HepG2 (cell line): ENCODE results near the gene PNPLA2. TPM values are rescaled to one million over a fixed set of nuclear protein-coding genes. Genes with fewer than 3 reads are reported as not detected.

ENCODE experiments used
- FOXK2 ChIP-seq: fragments of 450-650 bp; IDR thresholded peaks from 2 replicates; pipeline ENCODE4 v1.6.1; 2016
- GABPA ChIP-seq, 2 experiments: IDR thresholded peaks; 2 replicates each; pipeline ENCODE4 v1.6.1; 2011 to 2016; ENCODE audit warnings: low read depth in 2 of 2, low read length in 1 of 2, missing biosample characterization in 1 of 2, missing genetic modification characterization in 1 of 2
- RAD51 ChIP-seq: fragments of 450-650 bp; IDR thresholded peaks from 2 replicates; pipeline ENCODE4 v1.6.1; 2016; ENCODE audit warnings: borderline replicate concordance
- RBFOX2 ChIP-seq: fragments of 200-400 bp; formaldehyde crosslinking; IDR thresholded peaks from 2 replicates; pipeline ENCODE4 v1.6.1; 2017; ENCODE audit warnings: low read depth, mild to moderate bottlenecking, low read length
- RFX1 ChIP-seq: fragments of 450-650 bp; IDR thresholded peaks from 2 replicates; pipeline ENCODE4 v1.6.1; 2017
- SIN3B ChIP-seq: fragments of 150-350 bp; IDR thresholded peaks from 2 replicates; pipeline ENCODE4 v1.6.1; 2014; ENCODE audit warnings: low read length
- SNAPC2 ChIP-seq: sonication (generic); formaldehyde crosslinking; IDR thresholded peaks from 2 replicates; pipeline ENCODE4 v1.8.1; 2022; ENCODE audit warnings: mild to moderate bottlenecking, missing genetic modification reagents
- SP2 ChIP-seq: sonication (generic); formaldehyde crosslinking; IDR thresholded peaks from 2 replicates; pipeline ENCODE4 v1.5.1; 2020; ENCODE audit warnings: mild to moderate bottlenecking, missing genetic modification reagents
- TOPORS ChIP-seq: sonication (generic); formaldehyde crosslinking; IDR thresholded peaks from 2 replicates; pipeline ENCODE4 v1.8.0; 2023; ENCODE audit warnings: mild to moderate bottlenecking, missing genetic modification reagents
- ZNF44 ChIP-seq: sonication (generic); formaldehyde crosslinking; IDR thresholded peaks from 2 replicates; pipeline ENCODE4 v1.5.1; 2020; ENCODE audit warnings: mild to moderate bottlenecking, missing genetic modification reagents
- ZNF780A ChIP-seq: sonication (generic); formaldehyde crosslinking; IDR thresholded peaks from 2 replicates; pipeline ENCODE4 v1.8.0; 2022; ENCODE audit warnings: mild to moderate bottlenecking, missing genetic modification reagents, moderate library complexity
- ZSCAN21 ChIP-seq: sonication (generic); formaldehyde crosslinking; IDR thresholded peaks from 2 replicates; pipeline ENCODE4 v1.8.0; 2022; ENCODE audit warnings: mild to moderate bottlenecking, missing genetic modification reagents, moderate library complexity, borderline replicate concordance
- polyA plus RNA-seq, 8 experiments: library from polyadenylated mRNA; depleted of rRNA in 3 of 8; stranded (reverse) in 7 of 8; unstranded in 1 of 8; fragments of >200 nt; fragmentation: Illumina TruSeq in 4 of 8; extraction: Trizol in 4 of 8; gene quantifications; 2 replicates each; pipeline versions ENCODE4 v1.2.1 to v1.2.3, GENCODE V29; 2011 to 2016; ENCODE audit warnings: low read depth in 4 of 8, missing spikeins in 1 of 8, mixed read lengths in 1 of 8; ENCODE audit not compliant: insufficient read depth in 1 of 8
- total RNA-seq, 5 experiments: library from RNA; depleted of rRNA; stranded (reverse); fragments of >200 nt; fragmentation: Illumina TruSeq; extraction: Trizol; gene quantifications; 2 replicates each; pipeline ENCODE4 v1.2.3, GENCODE V29; 2016; ENCODE audit warnings: low read depth in 1 of 5
- TF ChIP-seq, protein P1 (sequence below): sonication (generic); formaldehyde crosslinking; IDR thresholded peaks from 2 replicates; pipeline ENCODE4 v1.4.0; 2020; ENCODE audit warnings: mild to moderate bottlenecking, missing genetic modification reagents
- TF ChIP-seq, protein P2 (sequence below): sonication (generic); formaldehyde crosslinking; IDR thresholded peaks from 2 replicates; pipeline ENCODE4 v1.4.0; 2020; ENCODE audit warnings: missing genetic modification reagents, borderline replicate concordance
- TF ChIP-seq, protein P3 (sequence below), 2 experiments: IDR thresholded peaks; 2 replicates each; pipeline ENCODE4 v1.6.1; 2011 to 2012; ENCODE audit warnings: low read length in 2 of 2, borderline replicate concordance in 1 of 2, low read depth in 1 of 2, mild to moderate bottlenecking in 1 of 2, moderate library complexity in 1 of 2
- TF ChIP-seq, protein P4 (sequence below): IDR thresholded peaks from 2 replicates; pipeline ENCODE4 v1.6.1; 2016
- TF ChIP-seq, protein P5 (sequence below): IDR thresholded peaks from 2 replicates; pipeline ENCODE4 v1.6.1; 2016; ENCODE audit warnings: missing biosample characterization, missing genetic modification reagents, low read depth

The PNPLA2 gene
- total and polyA plus RNA-seq, 2 of the 13 experiments (the other 11 are each of a cell fraction or from before 2014, with no cell fraction given), result 10.5 to 43.2 TPM

DNA sequence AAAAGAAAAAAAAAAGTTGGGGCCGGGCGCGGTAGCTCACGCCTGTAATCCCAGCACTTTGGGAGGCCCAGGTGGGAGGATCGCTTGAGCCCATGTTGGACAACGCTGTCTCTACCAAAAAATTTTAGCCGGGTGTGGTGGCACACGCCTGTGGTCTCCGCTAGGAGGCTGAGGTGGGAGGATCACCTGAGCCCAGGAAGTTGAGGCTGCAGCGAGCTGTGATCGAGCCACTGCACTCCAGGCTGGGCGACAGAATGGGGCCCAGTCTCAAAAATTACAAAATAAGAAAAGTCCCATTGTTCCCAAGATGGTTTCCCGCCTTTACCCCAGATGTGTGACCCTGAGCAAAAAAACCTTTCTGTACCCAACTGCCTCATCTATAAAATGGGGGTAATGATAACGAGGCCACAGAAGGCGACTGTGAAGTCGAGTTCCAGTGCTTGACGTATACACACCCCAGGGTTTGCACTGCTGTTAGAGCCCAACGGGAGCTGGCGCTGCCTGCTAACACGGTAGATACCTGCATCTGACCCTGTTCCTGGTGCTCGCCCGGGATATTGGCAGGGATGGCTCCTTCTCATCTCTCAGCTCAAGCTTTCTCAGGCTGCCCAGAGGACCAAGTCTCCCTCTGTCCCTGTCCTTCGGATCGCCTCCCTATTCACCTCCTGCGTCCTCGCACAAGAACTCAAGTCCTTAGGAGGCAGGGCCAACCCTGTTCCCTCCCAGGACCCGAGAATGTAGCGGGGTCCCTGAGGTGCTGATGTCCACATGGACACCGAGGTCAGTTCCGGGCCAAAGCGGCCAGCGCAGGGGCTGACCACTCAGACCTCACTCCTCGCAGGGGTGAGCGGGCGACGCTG is 10.1 kb upstream of the PNPLA2 start (continued):
- TF ChIP-seq FOXK2 (no peak), TOPORS (CRISPR knock-in tag) (no peak), RFX1 (no peak), SIN3B (no peak), GABPA (IDR thresholded peaks at IDR 0.05; ENCODE audit: low read depth, low read length) (no peak), GABPA (CRISPR knock-in tag; IDR thresholded peaks at IDR 0.05; ENCODE audit: low read depth) (no peak), ZNF44 (no peak), SNAPC2 (CRISPR knock-in tag) (no peak), RBFOX2 (no peak), SP2 (CRISPR knock-in tag) (no peak), ZNF780A (CRISPR knock-in tag) (no peak), ZSCAN21 (CRISPR knock-in tag) (no peak), RAD51 (no peak)
- TF ChIP-seq, protein P1, sequence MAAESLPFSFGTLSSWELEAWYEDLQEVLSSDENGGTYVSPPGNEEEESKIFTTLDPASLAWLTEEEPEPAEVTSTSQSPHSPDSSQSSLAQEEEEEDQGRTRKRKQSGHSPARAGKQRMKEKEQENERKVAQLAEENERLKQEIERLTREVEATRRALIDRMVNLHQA (CRISPR knock-in tag), result no peak
- TF ChIP-seq, protein P2, sequence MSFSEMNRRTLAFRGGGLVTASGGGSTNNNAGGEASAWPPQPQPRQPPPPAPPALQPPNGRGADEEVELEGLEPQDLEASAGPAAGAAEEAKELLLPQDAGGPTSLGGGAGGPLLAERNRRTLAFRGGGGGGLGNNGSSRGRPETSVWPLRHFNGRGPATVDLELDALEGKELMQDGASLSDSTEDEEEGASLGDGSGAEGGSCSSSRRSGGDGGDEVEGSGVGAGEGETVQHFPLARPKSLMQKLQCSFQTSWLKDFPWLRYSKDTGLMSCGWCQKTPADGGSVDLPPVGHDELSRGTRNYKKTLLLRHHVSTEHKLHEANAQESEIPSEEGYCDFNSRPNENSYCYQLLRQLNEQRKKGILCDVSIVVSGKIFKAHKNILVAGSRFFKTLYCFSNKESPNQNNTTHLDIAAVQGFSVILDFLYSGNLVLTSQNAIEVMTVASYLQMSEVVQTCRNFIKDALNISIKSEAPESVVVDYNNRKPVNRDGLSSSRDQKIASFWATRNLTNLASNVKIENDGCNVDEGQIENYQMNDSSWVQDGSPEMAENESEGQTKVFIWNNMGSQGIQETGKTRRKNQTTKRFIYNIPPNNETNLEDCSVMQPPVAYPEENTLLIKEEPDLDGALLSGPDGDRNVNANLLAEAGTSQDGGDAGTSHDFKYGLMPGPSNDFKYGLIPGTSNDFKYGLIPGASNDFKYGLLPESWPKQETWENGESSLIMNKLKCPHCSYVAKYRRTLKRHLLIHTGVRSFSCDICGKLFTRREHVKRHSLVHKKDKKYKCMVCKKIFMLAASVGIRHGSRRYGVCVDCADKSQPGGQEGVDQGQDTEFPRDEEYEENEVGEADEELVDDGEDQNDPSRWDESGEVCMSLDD, result 0 out of 2 replicates have a peak, but pooled peaks have one; percentile 12
- TF ChIP-seq, protein P3, sequence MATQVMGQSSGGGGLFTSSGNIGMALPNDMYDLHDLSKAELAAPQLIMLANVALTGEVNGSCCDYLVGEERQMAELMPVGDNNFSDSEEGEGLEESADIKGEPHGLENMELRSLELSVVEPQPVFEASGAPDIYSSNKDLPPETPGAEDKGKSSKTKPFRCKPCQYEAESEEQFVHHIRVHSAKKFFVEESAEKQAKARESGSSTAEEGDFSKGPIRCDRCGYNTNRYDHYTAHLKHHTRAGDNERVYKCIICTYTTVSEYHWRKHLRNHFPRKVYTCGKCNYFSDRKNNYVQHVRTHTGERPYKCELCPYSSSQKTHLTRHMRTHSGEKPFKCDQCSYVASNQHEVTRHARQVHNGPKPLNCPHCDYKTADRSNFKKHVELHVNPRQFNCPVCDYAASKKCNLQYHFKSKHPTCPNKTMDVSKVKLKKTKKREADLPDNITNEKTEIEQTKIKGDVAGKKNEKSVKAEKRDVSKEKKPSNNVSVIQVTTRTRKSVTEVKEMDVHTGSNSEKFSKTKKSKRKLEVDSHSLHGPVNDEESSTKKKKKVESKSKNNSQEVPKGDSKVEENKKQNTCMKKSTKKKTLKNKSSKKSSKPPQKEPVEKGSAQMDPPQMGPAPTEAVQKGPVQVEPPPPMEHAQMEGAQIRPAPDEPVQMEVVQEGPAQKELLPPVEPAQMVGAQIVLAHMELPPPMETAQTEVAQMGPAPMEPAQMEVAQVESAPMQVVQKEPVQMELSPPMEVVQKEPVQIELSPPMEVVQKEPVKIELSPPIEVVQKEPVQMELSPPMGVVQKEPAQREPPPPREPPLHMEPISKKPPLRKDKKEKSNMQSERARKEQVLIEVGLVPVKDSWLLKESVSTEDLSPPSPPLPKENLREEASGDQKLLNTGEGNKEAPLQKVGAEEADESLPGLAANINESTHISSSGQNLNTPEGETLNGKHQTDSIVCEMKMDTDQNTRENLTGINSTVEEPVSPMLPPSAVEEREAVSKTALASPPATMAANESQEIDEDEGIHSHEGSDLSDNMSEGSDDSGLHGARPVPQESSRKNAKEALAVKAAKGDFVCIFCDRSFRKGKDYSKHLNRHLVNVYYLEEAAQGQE (IDR thresholded peaks at IDR 0.05; ENCODE audit: borderline replicate concordance in 1 of 2, low read depth in 1 of 2, low read length in 2 of 2), result no peak
- TF ChIP-seq, protein P4, sequence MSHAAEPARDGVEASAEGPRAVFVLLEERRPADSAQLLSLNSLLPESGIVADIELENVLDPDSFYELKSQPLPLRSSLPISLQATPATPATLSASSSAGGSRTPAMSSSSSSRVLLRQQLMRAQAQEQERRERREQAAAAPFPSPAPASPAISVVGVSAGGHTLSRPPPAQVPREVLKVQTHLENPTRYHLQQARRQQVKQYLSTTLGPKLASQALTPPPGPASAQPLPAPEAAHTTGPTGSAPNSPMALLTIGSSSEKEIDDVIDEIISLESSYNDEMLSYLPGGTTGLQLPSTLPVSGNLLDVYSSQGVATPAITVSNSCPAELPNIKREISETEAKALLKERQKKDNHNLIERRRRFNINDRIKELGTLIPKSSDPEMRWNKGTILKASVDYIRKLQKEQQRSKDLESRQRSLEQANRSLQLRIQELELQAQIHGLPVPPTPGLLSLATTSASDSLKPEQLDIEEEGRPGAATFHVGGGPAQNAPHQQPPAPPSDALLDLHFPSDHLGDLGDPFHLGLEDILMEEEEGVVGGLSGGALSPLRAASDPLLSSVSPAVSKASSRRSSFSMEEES (CRISPR knock-in tag), result no peak
- TF ChIP-seq, protein P5, sequence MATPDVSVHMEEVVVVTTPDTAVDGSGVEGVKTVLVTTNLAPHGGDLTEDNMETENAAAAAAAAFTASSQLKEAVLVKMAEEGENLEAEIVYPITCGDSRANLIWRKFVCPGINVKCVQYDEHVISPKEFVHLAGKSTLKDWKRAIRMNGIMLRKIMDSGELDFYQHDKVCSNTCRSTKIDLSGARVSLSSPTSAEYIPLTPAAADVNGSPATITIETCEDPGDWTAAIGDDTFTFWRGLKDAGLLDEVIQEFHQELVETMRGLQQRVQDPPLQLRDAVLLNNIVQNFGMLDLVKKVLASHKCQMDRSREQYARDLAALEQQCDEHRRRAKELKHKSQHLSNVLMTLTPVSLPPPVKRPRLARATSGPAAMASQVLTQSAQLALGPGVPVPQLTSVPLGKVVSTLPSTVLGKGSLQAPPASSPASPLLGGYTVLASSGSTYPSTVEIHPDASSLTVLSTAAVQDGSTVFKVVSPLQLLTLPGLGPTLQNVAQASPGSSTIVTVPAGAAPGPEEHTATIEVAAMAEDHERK, result no peak
